Stimulated activated CD4-positive, alpha-beta T cell treated with anti-CD3 and anti-CD28 coated beads, Interleukin-4, amount 100 ng/mL, for 24 hours (primary cell): Measurements from ENCODE around the gene RPL19.

ENCODE experiments used
- DNase-seq: peaks from one replicate; pipeline ENCODE4 v3.0.0-alpha.2; 2020

Gene RPL19

DNA sequence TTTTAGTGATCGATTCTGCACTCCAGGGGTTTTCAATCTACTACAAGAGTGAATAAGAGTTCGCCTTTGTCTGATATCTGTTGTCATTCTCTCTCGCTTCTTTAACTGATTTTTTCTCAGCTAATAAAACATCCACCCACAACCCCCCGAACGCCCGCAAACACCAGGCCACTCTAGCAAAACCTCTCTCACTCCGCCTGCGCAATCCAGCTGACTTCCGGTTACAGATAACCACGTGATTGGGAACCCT lies 338 bp upstream of the RPL19 start:
- DNase-seq: peak; percentile 92

DNA sequence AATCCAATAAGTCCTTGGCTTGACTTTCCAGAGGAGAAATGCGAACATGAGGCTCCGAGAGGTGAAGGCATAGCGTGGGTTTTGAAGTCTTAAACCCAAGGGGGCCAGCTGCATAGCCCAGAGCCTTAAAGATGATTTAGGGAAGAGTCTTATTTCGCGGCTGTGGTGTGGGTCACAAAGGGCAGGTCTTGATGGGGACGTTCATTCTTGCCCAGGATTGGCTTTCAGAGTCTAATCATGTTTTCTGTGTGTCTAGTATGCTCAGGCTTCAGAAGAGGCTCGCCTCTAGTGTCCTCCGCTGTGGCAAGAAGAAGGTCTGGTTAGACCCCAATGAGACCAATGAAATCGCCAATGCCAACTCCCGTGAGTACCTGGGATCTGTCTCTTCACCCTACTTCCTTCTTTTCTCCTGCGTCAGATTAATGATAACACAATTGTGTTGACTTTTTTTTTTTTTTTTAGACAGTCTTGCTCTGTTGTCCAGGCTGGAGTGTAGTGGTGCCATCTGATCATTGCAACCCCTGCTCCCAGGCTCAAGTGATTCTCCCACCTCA lies 951 bp downstream of the RPL19 start:
- no peak for DNase-seq

DNA sequence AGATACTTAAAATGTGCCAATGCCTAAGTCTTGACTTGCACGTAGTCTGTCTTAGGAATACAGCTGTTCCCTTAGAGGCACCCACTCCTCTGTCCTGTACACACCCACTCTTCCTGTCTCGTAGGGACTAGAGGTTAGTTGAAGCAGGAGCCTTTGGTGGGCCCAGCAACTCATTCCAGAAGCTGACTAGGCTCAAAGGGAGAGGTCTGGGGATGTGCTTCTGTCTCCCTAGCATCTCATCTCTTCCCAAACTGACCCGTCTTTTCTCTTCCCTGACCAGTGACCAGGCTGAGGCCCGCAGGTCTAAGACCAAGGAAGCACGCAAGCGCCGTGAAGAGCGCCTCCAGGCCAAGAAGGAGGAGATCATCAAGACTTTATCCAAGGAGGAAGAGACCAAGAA lies 4.2 kb downstream of the RPL19 start:
- DNase-seq: no peak

DNA sequence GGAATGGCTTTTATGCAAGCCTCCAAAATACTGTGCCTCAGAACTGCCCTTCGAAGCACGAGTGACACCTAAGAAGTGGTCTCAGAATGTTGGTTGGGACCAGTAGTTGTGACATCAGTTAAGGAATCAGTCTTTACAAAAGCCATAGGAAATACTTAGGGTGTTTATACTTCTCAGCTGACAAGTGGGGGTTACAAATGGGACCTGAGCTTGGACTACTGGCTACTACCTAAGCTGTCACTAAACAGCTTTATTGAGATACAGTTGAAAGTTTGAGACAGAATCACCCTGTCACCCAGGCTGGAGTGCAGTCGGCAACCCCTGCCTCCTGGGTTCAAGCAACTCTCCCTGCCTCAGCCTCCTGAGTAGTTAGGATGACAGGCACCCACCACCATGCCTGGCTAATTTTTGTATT lies 5.0 kb downstream of the RPL19 start:
- no peak for DNase-seq

DNA sequence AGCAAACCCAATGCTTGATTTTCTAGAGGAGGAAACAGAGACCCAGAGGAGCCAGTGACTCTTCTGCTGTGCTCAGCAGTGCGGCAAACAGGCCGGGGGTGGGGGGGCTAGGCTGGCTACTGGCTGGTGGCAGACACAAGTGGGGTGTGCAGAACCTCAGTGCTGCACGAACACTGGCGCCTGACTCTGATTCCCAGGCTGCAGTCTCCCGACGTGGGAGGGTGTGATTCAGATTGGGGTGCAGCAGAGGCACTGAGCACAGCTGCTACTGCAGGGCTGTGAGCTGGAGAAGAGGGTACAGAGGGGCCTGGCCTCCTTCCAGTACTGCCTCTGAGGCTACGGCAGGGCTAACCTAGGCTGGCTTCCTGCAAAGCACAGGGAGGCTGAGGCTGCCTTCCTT lies 8.1 kb downstream of the RPL19 start:
- DNase-seq: no peak

DNA sequence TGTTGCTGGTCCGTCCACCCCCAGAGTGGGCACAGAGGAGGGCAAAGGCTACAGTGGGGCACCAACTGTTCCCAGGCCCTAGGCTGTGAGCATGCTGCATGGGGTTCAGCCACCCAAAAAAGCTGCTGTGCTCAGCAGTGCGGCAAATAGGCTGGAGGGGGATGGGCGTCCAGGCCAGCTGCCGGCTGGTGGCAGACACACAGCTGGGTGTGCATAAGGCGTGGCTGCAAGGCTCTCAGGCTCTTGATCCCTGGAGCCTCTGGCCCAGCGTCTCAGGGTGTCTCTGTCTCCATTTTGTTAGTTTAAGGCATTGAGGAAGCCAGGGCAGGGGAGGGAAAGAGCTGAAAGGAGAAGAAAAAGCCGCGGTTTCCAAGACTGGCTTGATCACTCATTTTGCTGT lies 8.8 kb downstream of the RPL19 start:
- no peak for DNase-seq

DNA sequence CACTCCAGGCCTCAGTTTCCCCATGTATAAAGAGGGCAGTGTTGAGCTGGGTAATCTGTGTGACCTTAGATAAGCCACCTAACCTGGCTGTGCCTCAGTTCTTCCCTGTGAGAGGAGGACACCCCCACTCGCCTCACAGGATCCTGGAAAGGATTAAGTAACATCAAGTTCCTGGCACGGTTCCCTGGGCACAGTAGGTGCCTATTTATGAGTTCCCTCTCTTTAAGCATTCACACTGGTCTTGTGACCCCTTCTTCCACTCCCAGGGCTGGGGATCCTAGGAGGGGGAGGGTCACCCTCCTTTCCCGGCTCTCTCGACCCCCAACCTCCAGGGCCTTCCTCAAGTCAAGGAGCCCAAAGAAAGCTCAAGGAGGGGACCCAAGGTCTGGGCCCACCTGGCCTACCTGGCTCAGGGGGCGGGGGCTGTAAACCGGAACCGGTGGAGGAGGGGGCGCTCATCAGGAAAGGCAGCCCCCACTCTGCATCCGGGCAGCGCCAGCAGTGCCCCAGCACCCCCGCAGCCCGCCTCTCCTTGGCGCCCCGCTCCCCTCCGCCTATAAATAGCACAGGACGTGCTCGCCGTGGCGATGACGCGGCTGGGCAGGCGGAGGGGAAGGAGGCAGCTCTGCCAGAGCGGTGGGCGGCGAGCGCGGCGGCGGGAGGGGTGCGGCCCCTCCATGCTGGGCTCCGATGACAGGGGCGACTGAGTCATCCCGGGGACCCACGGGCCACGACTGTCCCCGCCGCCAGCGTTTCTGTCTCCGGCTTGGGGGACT lies 9.4 kb downstream of the RPL19 start:
- peak; percentile 74 for DNase-seq

DNA sequence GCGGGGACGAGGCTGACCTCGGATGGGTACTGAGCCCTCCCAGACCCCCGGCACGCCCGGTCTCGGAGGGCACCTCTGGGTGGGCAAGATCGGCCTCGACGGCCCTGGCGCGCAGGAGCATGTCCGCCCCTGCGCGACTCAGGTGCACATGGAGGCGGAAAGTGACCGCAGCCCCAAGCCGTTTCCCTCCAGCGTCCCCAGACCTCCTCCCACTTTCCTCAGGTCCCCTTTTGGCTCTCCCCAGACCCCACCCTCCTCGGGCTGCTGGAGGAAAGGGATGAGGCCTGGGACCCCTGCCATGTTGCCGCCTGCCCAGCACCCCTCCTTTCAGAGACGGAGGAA lies 10.0 kb downstream of the RPL19 start:
- DNase-seq: no peak

DNA sequence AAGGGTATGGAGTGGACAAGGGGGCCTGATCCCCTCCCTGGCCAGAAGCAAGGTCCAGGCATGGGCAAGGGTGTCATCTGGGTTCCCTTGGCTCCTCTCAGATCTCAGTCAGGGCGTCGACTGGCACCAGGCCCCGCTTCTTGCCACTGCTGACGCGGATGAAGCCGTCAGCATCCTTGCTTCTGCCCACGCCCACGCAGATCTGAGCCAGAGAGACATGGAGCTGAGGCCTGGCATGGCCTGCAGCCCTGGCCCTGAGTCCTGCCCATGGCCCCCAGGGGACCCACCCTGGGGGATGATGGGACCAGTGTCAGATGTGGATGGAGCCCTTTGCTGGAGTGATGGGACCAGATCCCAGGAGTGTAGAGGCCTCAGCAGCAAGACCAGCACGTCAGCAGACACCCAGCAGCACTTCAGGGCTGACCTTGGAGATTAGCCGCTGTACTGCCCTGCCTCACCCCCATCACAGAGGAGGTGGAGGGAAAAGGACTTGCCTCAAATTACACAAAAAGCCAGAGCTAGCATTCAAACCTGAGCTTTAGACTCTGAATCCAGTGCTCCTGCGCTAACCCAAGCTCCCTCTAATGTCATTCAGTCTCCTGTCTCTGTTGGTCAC lies 12.2 kb downstream of the RPL19 start:
- no peak for DNase-seq

DNA sequence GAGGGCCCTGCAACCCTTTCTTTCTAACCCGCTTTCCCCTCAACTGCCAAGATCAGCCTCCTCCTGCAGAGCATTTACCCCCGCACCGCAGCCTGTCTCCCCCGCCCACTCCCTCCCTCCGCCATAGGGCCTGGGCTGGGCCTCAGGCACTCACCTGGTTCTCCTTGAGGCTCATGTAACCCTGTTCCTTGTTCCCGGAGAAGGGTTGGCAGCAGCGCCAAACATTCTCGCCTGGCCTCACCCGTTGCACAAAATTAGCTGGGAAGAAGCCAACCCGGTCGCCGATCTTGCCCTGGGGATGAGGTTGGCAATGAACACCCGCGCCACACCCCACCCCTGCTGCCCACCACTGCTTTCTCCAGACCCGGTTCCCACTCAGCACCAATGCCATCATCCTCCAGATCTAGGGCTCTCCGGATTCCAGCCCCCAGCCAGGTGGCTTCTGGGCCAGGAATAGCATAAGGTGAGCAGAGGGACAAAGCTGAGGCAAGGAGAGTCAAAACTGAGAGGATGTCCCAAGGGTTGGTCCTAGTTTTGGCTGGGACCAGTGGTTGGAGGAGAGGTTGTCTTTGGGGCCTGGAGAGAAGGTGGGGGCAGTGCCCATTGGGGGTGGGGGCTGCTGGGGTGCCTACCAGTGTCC lies 12.9 kb downstream of the RPL19 start:
- no peak for DNase-seq

DNA sequence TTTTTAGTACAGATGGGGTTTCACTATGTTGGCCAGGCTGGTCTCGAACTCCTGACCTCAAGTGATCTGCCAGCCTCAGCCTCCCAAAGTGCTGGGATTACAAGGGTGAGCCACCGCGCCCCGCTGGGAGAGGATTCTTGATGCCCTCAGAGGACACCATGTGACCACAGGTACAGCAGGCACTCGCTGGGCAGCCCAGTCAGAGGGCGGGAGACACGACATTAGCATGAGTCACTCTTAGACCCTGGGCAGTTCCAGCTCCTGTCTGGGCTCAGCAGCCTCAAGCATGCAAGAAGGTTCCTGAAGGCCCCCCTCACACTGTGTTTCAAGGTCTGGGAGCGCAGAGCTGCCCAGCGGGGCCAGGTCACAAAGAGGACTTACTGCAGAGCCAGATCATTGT lies 13.8 kb downstream of the RPL19 start:
- DNase-seq: no peak

DNA sequence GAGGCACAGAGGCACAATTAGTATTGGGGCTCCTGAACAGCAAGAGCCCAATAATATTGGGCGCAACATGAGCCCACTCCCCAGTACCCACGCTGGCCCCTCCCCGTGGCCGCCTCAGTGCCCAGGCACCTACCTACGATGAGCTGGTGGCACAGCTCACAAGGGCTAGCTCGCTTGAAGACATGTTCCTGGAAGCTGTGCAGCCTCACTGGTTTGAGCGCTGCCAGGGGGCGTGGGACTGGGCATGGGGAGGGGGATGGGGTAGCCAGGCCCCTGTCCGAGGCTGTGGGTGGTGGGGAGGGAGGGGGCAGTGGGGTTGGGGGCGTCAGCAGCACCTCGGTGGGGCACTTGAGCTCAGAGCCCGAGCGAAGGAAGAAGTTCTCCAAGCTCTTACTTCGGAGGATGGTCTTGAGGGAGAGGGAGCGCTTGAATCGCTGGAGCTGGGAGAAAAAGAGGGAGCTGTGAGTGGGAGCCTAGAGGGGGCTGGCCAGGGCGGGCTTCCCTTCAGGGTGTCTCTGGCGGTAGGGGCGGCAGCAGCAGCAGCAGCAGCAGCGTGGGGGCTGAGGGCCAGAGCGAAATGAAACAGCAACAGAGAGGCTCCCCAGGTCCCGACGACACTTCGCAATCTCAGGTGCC lies 17.8 kb downstream of the RPL19 start:
- no peak for DNase-seq

DNA sequence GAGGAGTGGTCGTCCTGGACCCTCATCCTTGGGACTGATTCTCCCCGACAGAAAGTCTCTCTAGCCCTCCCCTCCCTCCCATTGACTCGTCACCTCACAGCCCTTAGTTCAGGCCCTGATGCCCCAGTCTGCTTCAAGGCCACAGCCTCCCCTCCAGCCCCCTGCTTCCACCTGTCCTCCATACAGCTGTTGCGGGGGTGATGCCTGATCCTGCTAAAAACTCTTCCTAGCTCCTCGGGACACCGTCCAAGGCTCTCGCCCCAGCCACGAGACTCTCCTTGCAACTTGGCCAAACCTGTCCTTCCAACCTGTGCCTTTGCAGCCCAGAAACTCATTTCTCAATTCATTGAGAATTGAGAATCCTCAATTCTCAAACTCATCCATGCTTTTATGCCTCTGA lies 18.8 kb downstream of the RPL19 start:
- DNase-seq: no peak

DNA sequence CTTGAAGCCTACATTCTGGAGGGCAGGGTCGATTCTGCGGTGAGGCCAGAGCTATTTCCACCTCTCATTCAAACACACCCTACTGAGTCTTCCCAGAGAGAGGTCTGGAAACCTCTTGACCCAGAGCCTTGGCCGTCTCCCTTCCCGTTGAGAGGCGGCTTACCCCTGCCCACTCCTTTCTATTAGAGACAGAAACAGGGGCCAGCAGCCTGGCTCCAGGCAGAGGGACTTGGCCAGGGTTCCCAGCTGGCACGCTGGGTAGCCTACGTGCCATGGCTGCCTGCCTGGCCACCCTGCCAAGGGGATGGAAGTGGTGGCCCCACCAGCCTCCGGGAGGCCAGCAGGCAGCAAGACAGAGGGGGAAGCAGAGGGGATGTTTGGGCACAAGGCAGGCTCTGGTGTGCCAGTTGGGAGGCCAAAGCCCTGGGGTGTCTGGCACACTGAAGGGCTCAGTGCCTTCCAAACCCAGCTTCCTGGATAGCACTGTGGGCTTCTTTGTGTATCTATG lies 19.6 kb downstream of the RPL19 start:
- DNase-seq: no peak

DNA sequence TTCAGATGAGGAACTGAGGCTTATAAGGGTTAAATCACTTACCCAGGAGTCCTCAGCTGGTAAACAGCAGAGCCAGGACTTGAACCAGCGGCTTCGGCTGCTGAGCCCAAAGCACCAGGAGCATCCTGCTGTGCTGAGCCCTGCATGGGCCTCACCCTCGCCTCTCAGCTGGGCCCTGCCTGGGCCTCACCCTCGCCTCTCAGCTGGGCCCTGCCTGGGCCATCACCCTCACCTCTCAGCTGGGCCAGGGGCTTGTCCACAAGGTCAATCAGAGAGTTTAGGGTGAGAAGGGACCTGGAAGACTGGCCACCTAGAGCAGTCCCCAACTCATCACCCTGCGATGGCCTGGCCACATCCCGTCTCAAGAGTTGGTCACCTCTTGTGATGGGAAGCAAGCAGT lies 21.5 kb downstream of the RPL19 start:
- DNase-seq: no peak

DNA sequence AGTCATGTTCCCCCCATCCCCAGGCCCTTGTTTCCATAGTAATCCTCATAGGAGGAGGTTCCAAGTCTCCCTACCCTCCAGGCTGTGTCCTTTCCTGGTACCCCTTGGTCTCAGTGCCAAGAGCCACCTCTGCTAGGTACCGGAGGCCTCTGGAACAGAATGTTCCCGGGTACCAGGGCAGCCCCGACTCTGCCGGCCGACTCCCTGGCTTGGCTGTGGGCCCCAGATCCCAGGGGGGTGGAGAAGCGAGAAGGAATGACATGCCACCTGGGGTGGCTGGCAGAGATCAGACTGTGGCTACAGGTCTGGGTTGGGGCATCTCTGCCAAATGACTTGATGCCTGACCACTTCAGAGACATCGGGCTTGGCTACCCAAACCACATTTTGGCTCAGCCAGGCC lies 22.1 kb downstream of the RPL19 start:
- no peak for DNase-seq

DNA sequence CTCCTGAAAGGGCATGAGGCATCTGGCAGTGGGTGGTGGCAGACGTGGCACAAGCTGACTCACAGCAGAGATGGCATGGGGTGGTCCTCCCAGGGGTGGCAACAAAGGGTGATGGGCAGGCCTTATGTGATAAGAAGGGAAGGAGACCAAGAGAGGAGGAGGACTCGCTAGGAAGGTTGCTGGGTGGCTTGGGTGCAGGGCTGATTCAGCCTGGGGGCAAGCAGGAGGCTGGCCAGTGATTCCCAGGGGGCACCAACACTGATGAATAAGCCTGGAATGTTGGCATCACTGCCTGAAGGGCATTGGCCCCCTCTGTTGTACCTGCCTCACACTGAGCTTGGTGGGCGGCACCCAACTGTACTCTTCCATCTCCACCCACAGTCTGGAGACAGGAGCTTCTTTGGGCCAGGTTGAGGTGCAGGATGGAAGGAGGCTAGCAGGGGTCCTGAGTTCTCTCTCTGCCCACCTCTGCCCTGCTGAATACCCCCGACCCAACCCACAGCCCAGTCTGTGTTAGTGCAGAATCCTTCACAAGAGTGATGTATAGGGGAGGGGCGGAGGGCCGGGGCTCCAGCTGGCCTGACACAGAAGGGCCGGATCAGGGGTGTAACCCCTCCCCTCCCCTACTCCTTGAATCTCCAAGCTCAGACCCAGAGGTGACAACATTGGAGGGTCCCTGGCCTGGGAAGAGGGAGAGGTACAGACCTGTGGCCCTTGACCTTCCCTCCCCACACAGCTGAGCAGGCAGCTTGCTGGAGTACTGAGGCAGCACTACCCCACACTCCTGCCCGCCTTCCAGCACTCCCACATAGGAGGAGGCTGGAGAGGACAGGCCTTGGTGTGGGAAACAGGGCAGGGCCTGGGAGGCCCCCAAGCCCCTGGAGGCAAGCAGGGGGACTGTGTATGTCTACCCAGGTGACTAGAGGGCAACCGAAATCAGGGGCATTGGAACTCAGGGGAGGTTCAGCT lies 23.1 kb downstream of the RPL19 start:
- no peak for DNase-seq

DNA sequence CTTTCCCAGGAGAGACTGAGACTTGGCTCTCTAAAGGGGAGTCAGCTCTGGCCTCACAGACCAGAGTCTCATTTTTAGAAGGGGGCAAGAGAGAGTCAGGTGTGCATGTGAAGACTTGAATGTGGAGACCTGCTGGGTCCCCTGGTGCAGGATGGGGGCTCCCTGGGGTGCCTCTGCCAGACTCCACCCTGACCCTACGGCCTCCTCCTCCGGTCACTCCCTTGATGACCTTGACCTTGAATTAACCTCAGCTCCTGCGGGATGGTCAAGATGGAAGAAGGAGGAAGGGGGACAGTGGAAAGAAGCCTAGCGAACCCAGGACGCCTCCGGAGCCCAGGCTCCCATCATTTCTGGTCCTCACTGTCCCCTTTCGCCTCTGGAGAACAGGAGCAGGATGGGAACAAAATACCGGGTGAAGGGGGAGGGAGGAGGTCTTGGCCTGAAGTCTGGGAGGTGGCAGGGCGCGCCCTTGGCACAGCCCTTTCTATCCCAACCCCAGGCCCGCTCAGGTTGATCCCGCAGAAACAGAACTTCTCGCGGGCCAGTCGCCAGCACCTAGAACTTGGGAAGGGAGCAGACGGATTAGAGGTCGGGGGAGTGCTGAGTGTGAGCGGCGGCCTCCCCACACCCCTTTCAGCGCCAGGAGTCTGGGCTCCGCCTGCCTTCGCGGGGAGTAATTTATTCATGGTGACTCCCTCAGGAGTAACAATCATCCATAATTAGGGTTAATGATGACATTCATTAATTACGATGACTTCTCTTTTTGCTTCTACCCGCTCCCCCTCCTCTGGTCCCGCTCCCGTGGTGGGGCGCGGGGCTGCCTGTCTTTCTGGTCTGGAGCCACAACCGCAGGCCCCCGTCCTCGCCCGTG lies 24.1 kb downstream of the RPL19 start:
- DNase-seq: no peak

DNA sequence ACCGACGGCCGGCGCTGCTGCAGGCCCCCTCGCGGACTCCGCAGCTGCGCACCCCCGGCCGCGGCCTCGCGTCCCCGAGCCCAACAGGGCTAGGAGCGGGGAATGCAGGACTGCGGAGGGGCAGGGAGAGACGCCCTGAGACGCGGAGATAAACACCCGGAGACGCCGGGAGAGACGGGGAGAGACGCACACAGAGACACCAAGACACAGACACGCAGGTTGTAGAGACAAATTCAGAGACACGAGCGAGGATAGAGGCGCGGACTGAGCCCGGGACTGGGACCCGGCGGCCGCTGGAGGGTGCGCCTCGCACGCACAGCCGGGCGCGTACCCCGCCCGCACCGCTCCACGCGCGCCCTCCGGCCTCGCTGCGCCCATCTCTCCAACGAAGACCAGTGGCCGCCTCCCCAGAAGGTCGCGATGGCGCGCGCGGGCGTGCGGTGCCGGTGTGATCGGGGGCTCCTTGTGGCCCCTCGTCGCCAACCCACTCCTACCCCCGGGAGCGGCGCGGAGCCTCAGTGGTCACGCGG lies 24.8 kb downstream of the RPL19 start:
- no peak for DNase-seq

DNA sequence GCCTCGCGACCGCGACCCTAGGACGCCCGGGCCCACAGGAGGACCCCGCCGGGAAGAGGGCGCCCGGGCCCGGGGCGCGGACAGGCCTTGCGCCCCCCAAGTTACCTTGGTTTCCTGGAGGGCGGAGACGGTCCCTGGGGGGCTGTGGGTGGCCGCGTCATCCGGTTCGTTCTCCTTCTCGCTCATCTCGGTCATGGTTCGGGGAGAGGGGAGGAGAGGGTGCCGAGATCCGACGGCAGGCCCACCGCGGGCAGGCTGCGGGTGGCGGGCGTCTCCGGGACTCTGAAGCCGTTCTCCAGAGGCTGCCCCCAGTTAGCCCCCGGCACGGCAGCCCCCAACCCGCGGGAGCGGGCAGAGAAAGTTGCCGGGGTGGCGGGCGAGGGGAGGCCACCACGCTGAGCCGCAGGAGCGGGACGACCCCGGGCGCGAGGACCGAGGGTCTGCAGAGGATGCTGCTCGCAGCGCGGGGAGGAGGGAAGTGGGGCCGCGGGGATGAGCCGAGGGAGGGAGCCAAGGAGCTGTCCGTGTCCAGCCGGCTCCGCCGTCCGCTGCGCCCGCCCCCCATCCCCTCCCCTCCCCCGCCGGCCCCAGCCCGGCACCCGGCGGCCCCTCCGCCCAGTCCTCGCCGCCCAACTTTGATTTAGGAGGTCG lies 25.4 kb downstream of the RPL19 start, which contains the start of gene STAC2:
Gene STAC2, minus strand, starts transcription at position 638 of the 651 bp plus-strand sequence. Its CDS starts 443 bp downstream, at position 195.
- DNase-seq: no peak
